Liver (tissue), 9 donors: ENCODE measurements around the gene MICAL3. TPM values are rescaled to one million over a fixed set of nuclear protein-coding genes. Genes with fewer than 3 reads are reported as not detected.

Source experiments
- DNase-seq: peaks from one replicate; pipeline ENCODE4 v3.0.0-alpha.2; 2017; ENCODE audit warnings: low spot score
- H3K27ac ChIP-seq, 2 donors: one replicate each; pipeline ENCODE4 v1.7.0; 2013; ENCODE audit warnings: inconsistent platforms in 2 of 2, low read length in 2 of 2, control low read depth in 1 of 2, low read depth in 1 of 2, mild to moderate bottlenecking in 1 of 2
- H3K27me3 ChIP-seq, 4 donors: one replicate each; pipeline versions ENCODE4 v1.6.1 to v1.7.0; 2013; ENCODE audit warnings: low read length in 3 of 4, inconsistent platforms in 1 of 4, mild to moderate bottlenecking in 1 of 4, moderate library complexity in 1 of 4; ENCODE audit not compliant: control insufficient read depth in 4 of 4, insufficient read depth in 4 of 4
- H3K36me3 ChIP-seq, 4 donors: one replicate each; pipeline versions ENCODE4 v1.6.1 to v1.7.0; 2013; ENCODE audit warnings: low read length in 3 of 4, mild to moderate bottlenecking in 3 of 4, low read depth in 1 of 4, moderate library complexity in 1 of 4; ENCODE audit not compliant: control insufficient read depth in 4 of 4, insufficient read depth in 3 of 4
- H3K4me1 ChIP-seq, 4 donors: one replicate each; pipeline versions ENCODE4 v1.6.1 to v1.7.0; 2013; ENCODE audit warnings: low read length in 3 of 4, mild to moderate bottlenecking in 3 of 4, moderate library complexity in 1 of 4; ENCODE audit not compliant: control insufficient read depth in 4 of 4, insufficient read depth in 4 of 4
- H3K4me3 ChIP-seq, 3 donors: one replicate each; pipeline versions ENCODE4 v1.6.1 to v1.7.0; 2013; ENCODE audit warnings: low read length in 3 of 3, control low read depth in 1 of 3, low read depth in 1 of 3, mild to moderate bottlenecking in 1 of 3
- H3K9ac ChIP-seq, 2 donors: one replicate each; pipeline ENCODE4 v1.7.0; 2013; ENCODE audit warnings: low read length in 2 of 2, mild to moderate bottlenecking in 2 of 2, moderate library complexity in 2 of 2, control low read depth in 1 of 2, low read depth in 1 of 2
- H3K9me3 ChIP-seq, 4 donors: one replicate each; pipeline versions ENCODE4 v1.6.1 to v1.7.0; 2013; ENCODE audit warnings: low read length in 3 of 4; ENCODE audit not compliant: control insufficient read depth in 4 of 4
- CTCF ChIP-seq: fragments of 150-350 bp; IDR thresholded peaks from 2 replicates; pipeline ENCODE4 v1.5.1; 2017; ENCODE audit warnings: improper control_type of control experiment, low read depth, low read length; ENCODE audit not compliant: missing input control
- EGR1 ChIP-seq, 2 donors: IDR thresholded peaks; 2 replicates each; pipeline ENCODE4 v1.6.1; 2016 to 2018; ENCODE audit warnings: antibody characterized with exemption in 2 of 2, low read depth in 2 of 2
- FOXA1 ChIP-seq: IDR thresholded peaks from 2 replicates; pipeline ENCODE4 v1.6.1; 2016; ENCODE audit warnings: antibody characterized with exemption
- FOXA2 ChIP-seq: IDR thresholded peaks from 2 replicates; pipeline ENCODE4 v1.6.1; 2016; ENCODE audit warnings: antibody characterized with exemption
- GABPA ChIP-seq, 2 donors: IDR thresholded peaks in 1 of 2; conservative IDR thresholded peaks in 1 of 2; 2 replicates each; pipeline ENCODE4 v1.6.1; 2016; ENCODE audit warnings: antibody characterized with exemption in 2 of 2, mild to moderate bottlenecking in 1 of 2, moderate library complexity in 1 of 2
- HNF4A ChIP-seq, 2 donors: conservative IDR thresholded peaks; 2 replicates each; pipeline ENCODE4 v1.6.1; 2016; ENCODE audit warnings: antibody characterized with exemption in 2 of 2, mild to moderate bottlenecking in 2 of 2
- HNF4G ChIP-seq: IDR thresholded peaks from 2 replicates; pipeline ENCODE4 v1.6.1; 2016; ENCODE audit warnings: antibody characterized with exemption
- JUND ChIP-seq, 2 donors: IDR thresholded peaks; 2 replicates each; pipeline ENCODE4 v1.6.1; 2016; ENCODE audit warnings: antibody characterized with exemption in 2 of 2
- NR2F2 ChIP-seq: IDR thresholded peaks from 2 replicates; pipeline ENCODE4 v1.6.1; 2016; ENCODE audit warnings: antibody characterized with exemption
- RAD21 ChIP-seq, 2 donors: IDR thresholded peaks; 2 replicates each; pipeline ENCODE4 v1.6.1; 2016; ENCODE audit warnings: antibody characterized with exemption in 2 of 2, mild to moderate bottlenecking in 2 of 2
- RXRA ChIP-seq, 2 donors: IDR thresholded peaks; 2 replicates each; pipeline ENCODE4 v1.6.1; 2017 to 2018; ENCODE audit warnings: antibody characterized with exemption in 2 of 2, mild to moderate bottlenecking in 1 of 2
- SP1 ChIP-seq: IDR thresholded peaks from 2 replicates; pipeline ENCODE4 v1.6.1; 2018; ENCODE audit warnings: antibody characterized with exemption, mild to moderate bottlenecking
- TAF1 ChIP-seq: conservative IDR thresholded peaks from 2 replicates; pipeline ENCODE4 v1.6.1; 2016; ENCODE audit warnings: antibody characterized with exemption, mild to moderate bottlenecking
- YY1 ChIP-seq: IDR thresholded peaks from 2 replicates; pipeline ENCODE4 v1.6.1; 2016; ENCODE audit warnings: antibody characterized with exemption, mild to moderate bottlenecking
- WGBS: extraction: QIAGEN DNeasy Blood & Tissue Kit; methylation state at CpG from one replicate; pipeline ENCODE4 v1.1.7; 2013; 5-methylcytosine and 5-hydroxymethylcytosine counted together
- polyA plus RNA-seq, 2 donors: library from polyadenylated mRNA; stranded (reverse) in 1 of 2; unstranded in 1 of 2; fragments of 200-250 nt in 1 of 2; fragments of >200 nt in 1 of 2; fragmentation: Nextera tagmentation in 1 of 2; extraction: Ambion mirVana in 1 of 2; gene quantifications; one replicate each; pipeline versions ENCODE4 v1.2.1 to v1.2.3, GENCODE V29; 2013 to 2015
- total RNA-seq, 2 donors: library from RNA; depleted of rRNA; stranded (reverse); fragments of >200 nt; gene quantifications; one replicate each; pipeline ENCODE4 v1.2.3, GENCODE V29; 2014
- TF ChIP-seq, protein P1 (sequence below): IDR thresholded peaks from 2 replicates; pipeline ENCODE4 v1.6.1; 2016; ENCODE audit warnings: antibody characterized with exemption
- TF ChIP-seq, protein P2 (sequence below): IDR thresholded peaks from 2 replicates; pipeline ENCODE4 v1.6.1; 2016; ENCODE audit warnings: antibody characterized with exemption, mild to moderate bottlenecking
- TF ChIP-seq, protein P3 (sequence below): IDR thresholded peaks from 2 replicates; pipeline ENCODE4 v1.6.1; 2016; ENCODE audit warnings: antibody characterized with exemption
- TF ChIP-seq, protein P4 (sequence below): IDR thresholded peaks from 2 replicates; pipeline ENCODE4 v1.6.1; 2016; ENCODE audit warnings: antibody characterized with exemption
- donor health status: healthy.
- donor health status: healthy.
- donor health status: healthy.
- donor health status: healthy.
- donor health status: healthy.

MICAL3 gene
- total and polyA plus RNA-seq, 4 donors = 6.4 to 38.4 (median 23.4) TPM

DNA sequence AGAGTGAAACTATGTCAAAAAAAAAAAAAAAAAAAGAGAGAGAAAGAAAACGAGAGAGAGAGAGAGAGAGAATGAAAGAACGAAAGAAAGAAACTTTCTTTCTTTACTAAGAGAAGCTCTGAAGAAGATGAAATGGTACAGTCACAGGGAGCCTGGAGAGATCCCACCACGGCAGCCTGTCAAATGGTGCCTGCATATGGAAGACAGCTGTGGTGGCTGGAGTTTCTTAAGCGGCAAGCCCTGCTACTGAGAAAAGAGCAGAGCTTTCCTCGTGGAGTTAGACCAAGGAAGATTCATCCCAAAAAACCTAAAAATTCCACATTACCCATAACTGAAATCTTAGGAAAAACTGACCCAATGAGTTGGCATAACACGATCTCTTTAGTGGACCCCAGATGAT is 66.7 kb downstream of the MICAL3 start:
- no peak for DNase-seq
- TF ChIP-seq FOXA2 = no peak
- no peak for TF ChIP-seq GABPA (IDR thresholded peaks at IDR 0.05 in 1 of 2, conservative IDR thresholded peaks at IDR 0.05 in 1 of 2)
- no peak for TF ChIP-seq RXRA (IDR thresholded peaks at IDR 0.05)
- no peak for TF ChIP-seq CTCF
- TF ChIP-seq HNF4G = no peak
- TF ChIP-seq, protein P1, sequence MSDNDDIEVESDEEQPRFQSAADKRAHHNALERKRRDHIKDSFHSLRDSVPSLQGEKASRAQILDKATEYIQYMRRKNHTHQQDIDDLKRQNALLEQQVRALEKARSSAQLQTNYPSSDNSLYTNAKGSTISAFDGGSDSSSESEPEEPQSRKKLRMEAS = no peak
- TF ChIP-seq HNF4A (conservative IDR thresholded peaks at IDR 0.05) = no peak
- no peak for TF ChIP-seq JUND (IDR thresholded peaks at IDR 0.05)
- no peak for TF ChIP-seq EGR1 (IDR thresholded peaks at IDR 0.05; ENCODE audit: low read depth in 2 of 2)
- TF ChIP-seq, protein P2, sequence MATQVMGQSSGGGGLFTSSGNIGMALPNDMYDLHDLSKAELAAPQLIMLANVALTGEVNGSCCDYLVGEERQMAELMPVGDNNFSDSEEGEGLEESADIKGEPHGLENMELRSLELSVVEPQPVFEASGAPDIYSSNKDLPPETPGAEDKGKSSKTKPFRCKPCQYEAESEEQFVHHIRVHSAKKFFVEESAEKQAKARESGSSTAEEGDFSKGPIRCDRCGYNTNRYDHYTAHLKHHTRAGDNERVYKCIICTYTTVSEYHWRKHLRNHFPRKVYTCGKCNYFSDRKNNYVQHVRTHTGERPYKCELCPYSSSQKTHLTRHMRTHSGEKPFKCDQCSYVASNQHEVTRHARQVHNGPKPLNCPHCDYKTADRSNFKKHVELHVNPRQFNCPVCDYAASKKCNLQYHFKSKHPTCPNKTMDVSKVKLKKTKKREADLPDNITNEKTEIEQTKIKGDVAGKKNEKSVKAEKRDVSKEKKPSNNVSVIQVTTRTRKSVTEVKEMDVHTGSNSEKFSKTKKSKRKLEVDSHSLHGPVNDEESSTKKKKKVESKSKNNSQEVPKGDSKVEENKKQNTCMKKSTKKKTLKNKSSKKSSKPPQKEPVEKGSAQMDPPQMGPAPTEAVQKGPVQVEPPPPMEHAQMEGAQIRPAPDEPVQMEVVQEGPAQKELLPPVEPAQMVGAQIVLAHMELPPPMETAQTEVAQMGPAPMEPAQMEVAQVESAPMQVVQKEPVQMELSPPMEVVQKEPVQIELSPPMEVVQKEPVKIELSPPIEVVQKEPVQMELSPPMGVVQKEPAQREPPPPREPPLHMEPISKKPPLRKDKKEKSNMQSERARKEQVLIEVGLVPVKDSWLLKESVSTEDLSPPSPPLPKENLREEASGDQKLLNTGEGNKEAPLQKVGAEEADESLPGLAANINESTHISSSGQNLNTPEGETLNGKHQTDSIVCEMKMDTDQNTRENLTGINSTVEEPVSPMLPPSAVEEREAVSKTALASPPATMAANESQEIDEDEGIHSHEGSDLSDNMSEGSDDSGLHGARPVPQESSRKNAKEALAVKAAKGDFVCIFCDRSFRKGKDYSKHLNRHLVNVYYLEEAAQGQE = no peak
- TF ChIP-seq, protein P3, sequence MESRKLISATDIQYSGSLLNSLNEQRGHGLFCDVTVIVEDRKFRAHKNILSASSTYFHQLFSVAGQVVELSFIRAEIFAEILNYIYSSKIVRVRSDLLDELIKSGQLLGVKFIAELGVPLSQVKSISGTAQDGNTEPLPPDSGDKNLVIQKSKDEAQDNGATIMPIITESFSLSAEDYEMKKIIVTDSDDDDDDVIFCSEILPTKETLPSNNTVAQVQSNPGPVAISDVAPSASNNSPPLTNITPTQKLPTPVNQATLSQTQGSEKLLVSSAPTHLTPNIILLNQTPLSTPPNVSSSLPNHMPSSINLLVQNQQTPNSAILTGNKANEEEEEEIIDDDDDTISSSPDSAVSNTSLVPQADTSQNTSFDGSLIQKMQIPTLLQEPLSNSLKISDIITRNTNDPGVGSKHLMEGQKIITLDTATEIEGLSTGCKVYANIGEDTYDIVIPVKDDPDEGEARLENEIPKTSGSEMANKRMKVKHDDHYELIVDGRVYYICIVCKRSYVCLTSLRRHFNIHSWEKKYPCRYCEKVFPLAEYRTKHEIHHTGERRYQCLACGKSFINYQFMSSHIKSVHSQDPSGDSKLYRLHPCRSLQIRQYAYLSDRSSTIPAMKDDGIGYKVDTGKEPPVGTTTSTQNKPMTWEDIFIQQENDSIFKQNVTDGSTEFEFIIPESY = no peak
- TF ChIP-seq RAD21 (IDR thresholded peaks at IDR 0.05) = no peak
- TF ChIP-seq SP1 = no peak
- no peak for TF ChIP-seq NR2F2
- no peak for TF ChIP-seq TAF1
- TF ChIP-seq YY1 = no peak
- no peak for TF ChIP-seq FOXA1
- TF ChIP-seq, protein P4, sequence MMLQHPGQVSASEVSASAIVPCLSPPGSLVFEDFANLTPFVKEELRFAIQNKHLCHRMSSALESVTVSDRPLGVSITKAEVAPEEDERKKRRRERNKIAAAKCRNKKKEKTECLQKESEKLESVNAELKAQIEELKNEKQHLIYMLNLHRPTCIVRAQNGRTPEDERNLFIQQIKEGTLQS = no peak
- no peak overlapping the region for H3K9ac ChIP-seq
- peaks cover 12 to 32% (median 23%) of the 10 kb centered on the region in 4 donors for H3K4me1 ChIP-seq
- WGBS = 80% methylated on average over 6 of the region's 6 CpGs
- H3K36me3 ChIP-seq = no peaks in the 10 kb centered on the region
- no peaks in the 10 kb centered on the region for H3K27me3 ChIP-seq
- H3K27ac ChIP-seq = no peak overlapping the region
- H3K4me3 ChIP-seq = no peak overlapping the region
- H3K9me3 ChIP-seq = no peaks in the 10 kb centered on the region
